Measurements from ENCODE around the gene PDLIM4.

- TF ChIP-seq CTCF (IDR thresholded peaks at IDR 0.05) (no peak), POLR2A (IDR thresholded peaks at IDR 0.05) (no peak)
These were observed 58.1 kb downstream of the PDLIM4 start for GRCh38 chr5:132315529-132316067.
